HG02759 (cell line): Measurements from ENCODE around the gene ZNF48.

Experiments used
- ATAC-seq: cut with Tn5 transposase; IDR thresholded peaks from one replicate; pipeline ENCODE4 v1.9.1; 2021; ENCODE audit warnings: mild to moderate bottlenecking, moderate library complexity; ENCODE audit not compliant: unreplicated experiment

Gene ZNF48

GRCh38 chr16:30401768-30402425 lies 6.7 kb downstream of the ZNF48 start:
- ATAC-seq: no peak

- ATAC-seq: peak; percentile 18
Measured at GRCh38 chr16:30406795-30407101, 11.5 kb downstream of the ZNF48 start.

DNA sequence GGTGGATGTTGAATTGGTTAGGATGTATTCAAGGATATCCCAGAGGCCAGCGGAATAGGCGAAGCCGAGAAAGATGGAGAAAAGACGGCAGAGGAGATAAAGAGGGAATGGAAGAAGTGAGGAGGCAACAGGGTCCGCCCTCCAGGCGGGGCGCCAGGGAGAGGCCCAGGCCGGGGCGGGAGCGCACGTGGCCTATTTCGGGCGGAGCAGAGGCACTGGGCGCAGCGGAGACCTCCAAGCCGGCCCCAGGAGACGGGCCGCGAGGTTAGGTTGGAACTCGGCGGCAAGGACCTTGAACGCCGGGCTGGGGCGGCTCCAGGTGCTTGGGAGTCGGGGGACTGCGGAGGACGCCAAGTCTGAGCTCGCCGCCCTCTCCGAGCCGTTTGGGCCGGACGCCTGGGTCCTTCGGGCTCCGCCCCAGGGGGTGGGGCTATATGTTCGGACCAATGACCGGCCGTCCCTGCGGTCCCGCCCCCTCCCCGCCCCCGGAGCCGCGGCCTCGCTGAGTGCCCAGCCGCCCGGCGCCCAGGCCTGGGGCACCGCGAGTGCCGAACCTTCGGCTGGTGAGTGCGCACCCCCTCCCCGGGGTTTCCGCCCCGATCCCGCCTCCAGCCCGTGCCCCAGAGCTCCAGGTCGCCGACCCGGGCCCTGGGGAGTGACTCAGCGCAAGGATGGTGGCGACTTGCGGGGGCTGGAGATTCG lies 12.0 kb downstream of the ZNF48 start, which contains the start of gene ZNF771:
ZNF771 (plus strand) TSS at position 505 of the 702 bp plus-strand sequence. CDS start 448 bp downstream, outside the sequence.
- peak; percentile 82 for ATAC-seq

GRCh38 chr16:30407804-30408534 lies 12.7 kb downstream of the ZNF48 start:
- no peak for ATAC-seq

GRCh38 chr16:30409125-30410060 lies 14.2 kb downstream of the ZNF48 start:
- peak; percentile 47 for ATAC-seq

DNA sequence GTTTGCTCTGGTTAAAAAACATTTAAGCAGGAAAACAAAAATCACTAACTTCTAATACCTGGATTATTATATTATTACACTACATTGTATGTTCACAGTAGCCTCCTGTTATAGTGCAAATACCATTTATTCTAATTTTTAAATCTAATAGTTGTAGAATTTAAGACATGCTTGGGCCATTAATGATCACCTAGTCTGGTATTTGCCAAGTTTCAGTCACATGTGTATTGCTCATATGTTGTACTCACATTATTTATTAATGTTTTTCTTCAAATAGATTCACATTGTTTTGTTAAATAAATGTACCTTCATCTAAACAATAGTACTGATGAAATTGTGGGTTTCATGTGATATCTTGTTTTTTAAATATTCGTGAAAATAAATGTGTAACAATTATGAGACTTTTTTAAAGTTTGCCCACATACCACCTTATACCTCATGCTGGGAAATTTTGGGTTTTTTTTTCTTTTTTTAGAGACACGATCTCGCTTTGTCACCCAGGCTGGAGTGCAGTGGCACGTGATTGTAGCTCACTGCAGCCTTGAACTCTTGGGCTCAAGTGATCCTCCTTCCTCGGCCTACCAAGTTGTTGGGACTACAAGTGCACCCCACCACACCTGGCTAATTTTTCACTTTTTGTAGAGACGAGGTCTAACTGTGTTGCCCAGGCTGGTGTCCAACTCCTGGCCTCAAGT lies 18.0 kb downstream of the ZNF48 start:
- no peak for ATAC-seq

- ATAC-seq: no peak
Measured at GRCh38 chr16:30414159-30414558, 18.9 kb downstream of the ZNF48 start.

DNA sequence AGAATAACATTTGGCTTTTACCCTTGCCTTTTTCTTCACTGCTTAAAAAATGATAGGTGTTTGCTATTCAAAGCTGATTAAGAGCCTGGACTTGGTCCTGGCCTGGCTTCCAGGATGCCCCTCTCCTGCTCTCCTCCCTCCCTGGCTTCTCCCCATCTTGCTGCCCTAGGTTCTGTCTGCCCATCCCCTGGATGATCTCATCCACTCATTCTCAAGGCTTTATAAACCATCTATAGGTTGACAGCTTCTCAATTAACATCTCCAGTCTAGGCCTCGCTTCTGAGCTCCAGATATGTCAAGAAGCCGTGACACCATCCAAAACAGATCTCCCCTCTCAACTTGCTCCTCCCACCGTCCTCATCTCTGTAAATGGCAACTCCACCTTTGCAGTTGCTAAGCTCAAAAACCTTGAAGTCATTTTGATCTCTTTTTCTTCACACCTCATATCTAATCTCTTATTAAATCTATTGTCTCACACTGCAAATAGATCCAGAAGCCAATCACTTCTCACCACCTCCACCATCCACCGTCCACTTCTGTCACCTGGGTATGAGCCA lies 20.9 kb downstream of the ZNF48 start:
- no peak for ATAC-seq

- no peak for ATAC-seq
Measured at GRCh38 chr16:30416624-30417528, 21.7 kb downstream of the ZNF48 start.

DNA sequence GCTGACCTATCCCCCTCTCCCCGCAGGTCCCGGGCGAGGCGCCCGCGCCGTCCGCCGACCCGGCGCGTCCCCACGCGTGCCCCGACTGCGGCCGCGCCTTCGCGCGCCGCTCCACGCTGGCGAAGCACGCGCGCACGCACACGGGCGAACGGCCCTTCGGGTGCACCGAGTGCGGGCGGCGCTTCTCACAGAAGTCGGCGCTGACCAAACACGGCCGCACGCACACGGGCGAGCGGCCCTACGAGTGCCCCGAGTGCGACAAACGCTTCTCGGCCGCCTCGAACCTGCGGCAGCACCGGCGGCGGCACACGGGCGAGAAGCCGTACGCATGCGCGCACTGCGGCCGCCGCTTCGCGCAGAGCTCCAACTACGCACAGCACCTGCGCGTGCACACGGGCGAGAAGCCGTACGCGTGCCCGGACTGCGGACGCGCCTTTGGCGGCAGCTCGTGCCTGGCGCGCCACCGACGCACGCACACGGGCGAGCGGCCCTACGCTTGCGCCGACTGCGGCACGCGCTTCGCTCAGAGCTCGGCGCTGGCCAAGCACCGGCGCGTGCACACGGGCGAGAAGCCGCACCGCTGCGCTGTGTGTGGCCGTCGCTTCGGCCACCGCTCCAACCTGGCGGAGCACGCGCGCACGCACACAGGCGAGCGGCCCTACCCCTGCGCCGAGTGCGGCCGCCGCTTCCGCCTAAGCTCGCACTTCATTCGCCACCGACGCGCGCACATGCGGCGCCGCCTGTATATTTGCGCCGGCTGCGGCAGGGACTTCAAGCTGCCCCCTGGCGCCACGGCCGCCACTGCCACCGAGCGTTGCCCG lies 22.5 kb downstream of the ZNF48 start:
- ATAC-seq: peak; percentile 83

GRCh38 chr16:30418350-30419181 lies 23.3 kb downstream of the ZNF48 start:
- ATAC-seq: no peak

DNA sequence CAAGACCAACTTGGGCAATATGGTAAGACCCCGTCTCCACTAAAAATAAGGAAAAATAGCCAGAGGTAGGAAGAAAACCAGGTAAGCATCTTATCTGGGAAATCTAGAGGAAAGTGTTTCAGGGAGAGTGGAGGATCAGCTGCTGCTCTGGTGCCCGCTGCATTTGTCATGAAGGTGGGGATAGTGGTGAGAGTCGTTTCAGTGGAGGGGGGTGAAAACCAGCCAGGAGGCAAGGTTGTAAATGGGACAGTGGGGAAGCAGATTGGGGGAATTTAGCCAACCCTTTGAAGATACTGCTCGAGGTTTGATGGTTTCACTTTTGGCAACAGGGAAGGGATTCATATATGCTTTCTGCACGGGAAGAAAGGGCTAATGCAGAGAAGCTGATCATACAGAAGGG lies 25.8 kb downstream of the ZNF48 start:
- no peak for ATAC-seq

DNA sequence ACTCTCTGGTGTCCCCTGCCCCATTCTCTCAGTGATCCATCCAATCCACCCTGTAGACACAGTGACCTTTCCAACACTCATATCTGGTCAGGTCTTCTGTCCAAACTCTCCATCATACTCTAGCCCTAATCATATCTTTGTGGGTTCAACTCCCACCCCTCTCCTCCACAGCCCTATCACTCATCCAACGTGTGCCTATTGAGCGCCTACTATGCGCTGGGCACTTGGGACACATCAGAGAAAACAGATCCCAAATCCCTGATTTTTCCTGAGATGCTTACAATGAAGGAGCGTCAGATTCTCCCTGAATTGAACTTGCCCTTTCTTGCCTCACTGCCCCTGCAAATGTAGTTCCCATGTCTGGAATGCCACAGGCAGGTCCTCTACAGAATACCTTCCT lies 32.8 kb downstream of the ZNF48 start:
- ATAC-seq: no peak

DNA sequence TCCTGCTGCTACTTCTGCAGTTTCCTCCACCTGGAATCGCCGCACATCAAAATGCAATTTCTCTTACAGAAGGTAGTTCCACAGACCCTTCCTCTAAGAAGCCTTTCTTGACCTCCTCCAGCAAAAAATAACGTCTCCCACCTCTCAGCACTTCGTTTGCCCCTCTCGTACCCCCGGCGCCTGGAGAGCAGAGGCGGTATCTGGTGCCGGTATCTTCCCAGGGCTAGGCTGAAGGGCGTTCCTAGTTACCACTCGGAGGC lies 34.1 kb downstream of the ZNF48 start:
- ATAC-seq: no peak

DNA sequence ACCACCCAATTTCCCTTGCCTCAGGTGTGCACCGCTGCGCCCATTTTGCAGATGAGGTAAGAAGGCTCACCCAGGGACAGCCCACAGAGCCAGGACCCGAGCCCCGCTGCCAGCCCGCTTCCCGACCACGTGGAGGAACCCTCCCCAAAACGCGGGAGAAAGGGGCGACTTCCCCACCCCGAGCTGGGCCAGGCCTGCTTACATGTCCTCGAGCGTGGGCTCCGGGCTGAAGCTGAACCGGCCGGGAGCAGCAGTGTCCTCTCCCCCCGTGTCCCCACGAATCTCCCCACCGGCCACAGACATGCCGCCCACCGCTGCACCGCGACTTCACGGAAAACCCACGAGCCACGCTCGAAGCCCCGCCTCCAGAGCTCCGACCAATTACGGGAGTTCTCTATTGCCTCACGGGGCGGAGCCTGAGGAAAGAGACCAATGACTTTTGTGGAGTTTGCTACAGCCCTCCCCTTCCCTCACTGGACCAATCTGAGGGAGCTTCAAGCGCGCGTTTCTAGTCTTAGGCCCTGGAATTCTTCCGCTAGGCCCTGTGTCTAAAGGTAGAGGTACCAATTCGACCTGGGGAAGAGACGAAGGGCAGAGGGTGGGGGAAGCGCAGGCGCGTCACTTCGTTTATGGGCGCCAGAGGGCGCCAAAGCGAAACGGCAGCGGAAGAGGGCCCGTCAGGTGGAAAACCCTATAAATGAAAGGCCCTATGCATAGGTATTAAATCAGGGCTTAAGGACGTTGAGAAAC lies 34.6 kb downstream of the ZNF48 start, which contains the start of gene DCTPP1:
DCTPP1 (minus strand) TSS at position 353 of the 750 bp plus-strand sequence; CDS start at position 303, 50 bp downstream.
- peak; percentile 96 for ATAC-seq

DNA sequence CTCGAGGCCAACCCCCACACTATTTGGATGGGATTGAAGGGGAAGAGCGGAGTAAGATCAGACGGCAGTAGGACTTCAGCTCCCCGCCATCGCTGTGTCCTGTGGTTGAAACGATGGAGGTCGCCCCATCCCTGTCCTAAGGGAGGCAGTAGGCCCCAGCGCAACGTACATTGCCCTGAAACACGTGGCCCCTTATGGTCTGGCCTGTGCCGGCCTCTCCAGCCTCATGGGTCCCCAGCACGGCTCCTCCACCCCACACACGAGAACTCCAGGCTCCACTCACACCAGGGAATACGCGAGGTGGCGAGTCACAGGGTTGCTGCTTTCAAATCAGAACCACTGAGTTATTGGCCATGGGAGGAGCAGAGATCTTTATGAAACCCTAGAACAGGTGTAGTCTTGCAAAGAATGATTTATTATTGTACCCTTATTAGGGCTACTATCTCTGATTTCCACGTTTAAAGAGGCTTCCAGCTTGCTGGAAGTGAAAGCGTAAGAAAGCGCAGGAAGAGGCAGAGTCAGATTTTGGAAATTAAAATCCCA lies 35.3 kb downstream of the ZNF48 start:
- ATAC-seq: peak; percentile 15
